Measurements from ENCODE around the gene IL12B.
"Not testable (repeated sequence)": the region's sequence is repeated elsewhere in the genome, so short reads cannot be mapped to it uniquely, and the experiment has no call there.

IL12B gene

GRCh38 chr5:159294921-159295320 is 35.4 kb downstream of the IL12B start:
- no peaks in the 10 kb centered on the region for H3K36me3 ChIP-seq (ENCODE audit: control insufficient read depth, insufficient read depth, low read length)
- H3K4me3 ChIP-seq (ENCODE audit: extremely low read depth, insufficient read depth, low read length, poor library complexity, severe bottlenecking), result no peak overlapping the region
- no peaks in the 10 kb centered on the region for H3K4me1 ChIP-seq (ENCODE audit: control insufficient read depth, insufficient read depth, low read length, poor library complexity, severe bottlenecking)
- 78 to 89% methylated on average over 2 to 3 of the region's 5 CpGs for WGBS, 2 experiments (ENCODE audit: insufficient coverage in 2 of 2)
- H3K9me3 ChIP-seq (ENCODE audit: control insufficient read depth, low read length), result no peaks in the 10 kb centered on the region
- no peak overlapping the region for H3K27ac ChIP-seq (ENCODE audit: low read depth, low read length, severe bottlenecking)

GRCh38 chr5:159290741-159291140 is 39.5 kb downstream of the IL12B start:
- Histone ChIP-seq H3K27ac (ENCODE audit: low read depth, low read length, severe bottlenecking) (no peak overlapping the region), H3K4me1 (ENCODE audit: control insufficient read depth, insufficient read depth, low read length, poor library complexity, severe bottlenecking) (no peaks in the 10 kb centered on the region), H3K36me3 (ENCODE audit: control insufficient read depth, insufficient read depth, low read length) (no peaks in the 10 kb centered on the region), H3K9me3 (ENCODE audit: control insufficient read depth, low read length) (no peaks in the 10 kb centered on the region), H3K4me3 (ENCODE audit: extremely low read depth, insufficient read depth, low read length, poor library complexity, severe bottlenecking) (no peak overlapping the region)
- 87 to 98% methylated on average over 4 of the region's 4 CpGs for WGBS, 2 experiments (ENCODE audit: insufficient coverage in 2 of 2)

- WGBS, 2 experiments (ENCODE audit: insufficient coverage in 2 of 2), result 91 to 100% methylated on average over 2 to 6 of the region's 8 CpGs
- no peaks in the 10 kb centered on the region for H3K9me3 ChIP-seq (ENCODE audit: control insufficient read depth, low read length)
- H3K4me3 ChIP-seq (ENCODE audit: extremely low read depth, insufficient read depth, low read length, poor library complexity, severe bottlenecking), result no peak overlapping the region
- H3K4me1 ChIP-seq (ENCODE audit: control insufficient read depth, insufficient read depth, low read length, poor library complexity, severe bottlenecking), result no peaks in the 10 kb centered on the region
- no peak overlapping the region for H3K27ac ChIP-seq (ENCODE audit: low read depth, low read length, severe bottlenecking)
- peaks cover 5% of the 10 kb centered on the region for H3K36me3 ChIP-seq (ENCODE audit: control insufficient read depth, insufficient read depth, low read length)
Observed at GRCh38 chr5:159286420-159287035, 43.8 kb downstream of the IL12B start.

GRCh38 chr5:159274676-159275075 is 55.6 kb downstream of the IL12B start:
- Histone ChIP-seq H3K36me3 (ENCODE audit: control insufficient read depth, insufficient read depth, low read length) (peaks cover 51% of the 10 kb centered on the region), H3K27ac (ENCODE audit: low read depth, low read length, severe bottlenecking) (no peak overlapping the region), H3K4me3 (ENCODE audit: extremely low read depth, insufficient read depth, low read length, poor library complexity, severe bottlenecking) (no peak overlapping the region), H3K9me3 (ENCODE audit: control insufficient read depth, low read length) (no peaks in the 10 kb centered on the region), H3K4me1 (ENCODE audit: control insufficient read depth, insufficient read depth, low read length, poor library complexity, severe bottlenecking) (no peaks in the 10 kb centered on the region)

GRCh38 chr5:159273923-159274322 is 56.4 kb downstream of the IL12B start:
- Histone ChIP-seq H3K36me3 (ENCODE audit: control insufficient read depth, insufficient read depth, low read length) (peaks cover 49% of the 10 kb centered on the region), H3K27ac (ENCODE audit: low read depth, low read length, severe bottlenecking) (no peak overlapping the region), H3K4me1 (ENCODE audit: control insufficient read depth, insufficient read depth, low read length, poor library complexity, severe bottlenecking) (no peaks in the 10 kb centered on the region), H3K9me3 (ENCODE audit: control insufficient read depth, low read length) (no peaks in the 10 kb centered on the region), H3K4me3 (ENCODE audit: extremely low read depth, insufficient read depth, low read length, poor library complexity, severe bottlenecking) (no peak overlapping the region)

GRCh38 chr5:159269723-159270122 is 60.6 kb downstream of the IL12B start:
- no peak overlapping the region for H3K27ac ChIP-seq (ENCODE audit: low read depth, low read length, severe bottlenecking)
- WGBS, 2 experiments (ENCODE audit: insufficient coverage in 2 of 2), result no CpG with 5 or more reads among the region's 2 CpGs
- H3K4me3 ChIP-seq (ENCODE audit: extremely low read depth, insufficient read depth, low read length, poor library complexity, severe bottlenecking), result no peak overlapping the region
- H3K9me3 ChIP-seq (ENCODE audit: control insufficient read depth, low read length), result no peaks in the 10 kb centered on the region
- no peaks in the 10 kb centered on the region for H3K4me1 ChIP-seq (ENCODE audit: control insufficient read depth, insufficient read depth, low read length, poor library complexity, severe bottlenecking)
- H3K36me3 ChIP-seq (ENCODE audit: control insufficient read depth, insufficient read depth, low read length), result peaks cover 57% of the 10 kb centered on the region

GRCh38 chr5:159266764-159267163 is 63.5 kb downstream of the IL12B start:
- WGBS, 2 experiments (ENCODE audit: insufficient coverage in 2 of 2), result 94 to 100% methylated on average over 1 to 2 of the region's 2 CpGs
- peaks cover 43% of the 10 kb centered on the region for H3K36me3 ChIP-seq (ENCODE audit: control insufficient read depth, insufficient read depth, low read length)
- H3K27ac ChIP-seq (ENCODE audit: low read depth, low read length, severe bottlenecking); H3K9me3 ChIP-seq (ENCODE audit: control insufficient read depth, low read length); H3K4me3 ChIP-seq (ENCODE audit: extremely low read depth, insufficient read depth, low read length, poor library complexity, severe bottlenecking); H3K4me1 ChIP-seq (ENCODE audit: control insufficient read depth, insufficient read depth, low read length, poor library complexity, severe bottlenecking): not testable (repeated sequence)
